Measurements from ENCODE around the gene SYNJ1. TPM values are rescaled to one million over a fixed set of nuclear protein-coding genes. Genes with fewer than 3 reads are reported as not detected.

Gene SYNJ1
- total and polyA plus RNA-seq, 10 of the 15 experiments (the other 5 are each of a cell fraction or from before 2014, with no cell fraction given): 1.2 to 7.0 (median 3.5) TPM

DNA sequence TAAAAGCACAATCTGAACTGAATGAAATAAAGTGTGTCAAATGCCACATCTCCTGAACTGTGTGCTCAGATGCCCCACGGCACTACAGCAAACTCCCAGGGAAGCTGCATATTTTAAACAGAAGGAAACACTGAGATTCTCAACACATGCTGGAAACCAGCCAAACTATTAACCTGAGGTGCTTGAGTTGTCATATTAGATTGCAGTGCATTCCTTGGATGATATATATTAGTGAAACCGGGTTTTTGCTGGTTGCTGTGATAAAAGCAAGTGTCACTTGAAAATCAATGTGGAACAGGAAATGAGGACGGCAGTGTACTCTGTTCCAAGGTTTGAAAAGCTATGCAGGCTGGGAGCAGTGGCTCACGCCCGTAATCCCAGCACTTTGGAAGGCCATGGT, 8.7 kb downstream of the SYNJ1 start:
- no peaks in the 10 kb centered on the region for H3K36me3 ChIP-seq (ENCODE audit: control insufficient read depth in 2 of 2, insufficient read depth in 2 of 2, low read length in 1 of 2)
- ChIA-PET RAD21 (ENCODE audit: unreplicated experiment) (interaction anchor here (1.1 kb wide), 1 partner anchor 36 kb away, joined by 3 read pairs; no protein-coding TSS in a partner anchor), CTCF (no interaction called here), SMC1A (ENCODE audit: uncharacterized antibody, unreplicated experiment) (interaction anchor here (0.9 kb wide), 1 partner anchor 11 kb away, joined by 4 read pairs; no protein-coding TSS in a partner anchor), POLR2A (no interaction called here)
- 97% methylated on average over 5 of the region's 5 CpGs for WGBS (ENCODE audit: insufficient coverage, insufficient replicate concordance, low lambda C conversion rate, missing lambda C conversion rate)
- in situ Hi-C loops (cut with MboI): no loop called here
- DNase-seq (ENCODE audit: low read depth, low spot score) (no peak), ATAC-seq (no peak), FAIRE-seq (no peak)
- no peak for TF ChIP-seq SMAD5 (IDR thresholded peaks at IDR 0.05; ENCODE audit: low read depth)
- TF ChIP-seq EP300 (IDR thresholded peaks at IDR 0.05; ENCODE audit: borderline replicate concordance in 1 of 2, control insufficient read depth in 1 of 2, low read depth in 2 of 2, low read length in 2 of 2): no peak
- TF ChIP-seq PRDM15 (CRISPR knock-in tag; IDR thresholded peaks at IDR 0.05): no peak
- TF ChIP-seq BHLHE40 (IDR thresholded peaks at IDR 0.05; ENCODE audit: borderline replicate concordance in 1 of 2, low read depth in 2 of 2, low read length in 1 of 2): no peak
- H3K4me3 ChIP-seq: no peak overlapping the region
- no TSS peak for BruUV-seq (replicated peaks)
- H3K9me3 ChIP-seq (replicated peaks; ENCODE audit: control insufficient read depth, insufficient read depth, low read length): no peaks in the 10 kb centered on the region
- H3K79me2 ChIP-seq (ENCODE audit: control insufficient read depth, insufficient read depth, low read length): no peaks in the 10 kb centered on the region
- H3K4me2 ChIP-seq (ENCODE audit: control insufficient read depth, insufficient read depth): no peak overlapping the region
- no peaks in the 10 kb centered on the region for H3K27me3 ChIP-seq (replicated peaks in 1 of 2; ENCODE audit: control insufficient read depth in 2 of 2, insufficient read depth in 2 of 2, low read length in 1 of 2)
- no peak overlapping the region for H2AFZ ChIP-seq (ENCODE audit: control insufficient read depth, low read depth, low read length)
- H3K27ac ChIP-seq (ENCODE audit: control insufficient read depth, insufficient read depth): no peak overlapping the region
- H3K9ac ChIP-seq (ENCODE audit: control insufficient read depth, insufficient read depth, low read length): no peak overlapping the region
- no peaks in the 10 kb centered on the region for H4K20me1 ChIP-seq (ENCODE audit: control insufficient read depth, insufficient read depth)
- no peaks in the 10 kb centered on the region for H3K4me1 ChIP-seq (ENCODE audit: control insufficient read depth, insufficient read depth, low read length)
- intact Hi-C loops (cut with micrococcal nuclease; ENCODE audit: unreplicated experiment): no loop called here
